Endothelial cell of umbilical vein (primary cell): ENCODE results near the gene TLR9. TPM values are rescaled to one million over a fixed set of nuclear protein-coding genes. Genes with fewer than 3 reads are reported as not detected.

Experiments
- BruUV-seq: library from RNA; stranded (reverse); fragments of 400-500 nt; replicated peaks from 2 replicates; lab custom pipeline; 2021; lab: Mats Ljungman, UMichigan
- CTCF ChIA-PET: fragments of 300-600, 350-600 bp; sonication (Branson Sonifier 250); formaldehyde crosslinking; loops from one replicate; lab custom pipeline; 2021; ENCODE audit warnings: antibody characterized with exemption, inconsistent platforms; lab: Charles Lee
- POLR2A ChIA-PET: fragments of 300-600, 350-600 bp; sonication (Branson Sonifier 250); formaldehyde crosslinking; loops from one replicate; lab custom pipeline; 2021; ENCODE audit warnings: antibody characterized with exemption, inconsistent platforms; lab: Charles Lee
- DNase-seq: peaks from one replicate; pipeline ENCODE4 v3.0.0-alpha.2; 2011; ENCODE audit warnings: low read depth, low spot score
- FAIRE-seq: peaks from 2 replicates; lab custom pipeline; 2011; peaks lifted over from hg19 to GRCh38; lab: Jason Lieb, UNC
- H2AFZ ChIP-seq: 2 replicates; pipeline ENCODE4 v1.6.0; 2012; ENCODE audit warnings: low read depth, low read length, control low read depth, inconsistent platforms
- H3K27ac ChIP-seq: 2 replicates; pipeline ENCODE4 v1.5.1; 2011; ENCODE audit warnings: low read depth, mild to moderate bottlenecking, control low read depth, low read length, moderate library complexity; ENCODE audit not compliant: insufficient read depth
- H3K27me3 ChIP-seq, 2 experiments: 2 replicates each; pipeline versions ENCODE4 v1.6.0 to v1.6.1; 2011; ENCODE audit warnings: low read length in 2 of 2, mixed read lengths in 1 of 2; ENCODE audit not compliant: control insufficient read depth in 2 of 2, insufficient read depth in 2 of 2
- H3K36me3 ChIP-seq, 2 experiments: 2 replicates in 1 of 2; 3 replicates in 1 of 2; pipeline ENCODE4 v1.5.1; 2011; ENCODE audit warnings: low read length in 2 of 2, mild to moderate bottlenecking in 1 of 2, moderate library complexity in 1 of 2; ENCODE audit not compliant: control insufficient read depth in 2 of 2, insufficient read depth in 2 of 2; ENCODE audit errors: extremely low read depth in 1 of 2
- H3K4me1 ChIP-seq: 3 replicates; pipeline ENCODE4 v1.5.1; 2011; ENCODE audit warnings: mild to moderate bottlenecking, low read length; ENCODE audit not compliant: control insufficient read depth, insufficient read depth; ENCODE audit errors: extremely low read depth
- H3K4me2 ChIP-seq: 2 replicates; pipeline ENCODE4 v1.6.1; 2011; ENCODE audit warnings: low read length, control low read depth, mixed read lengths; ENCODE audit not compliant: insufficient read depth
- H3K4me3 ChIP-seq, 3 experiments: fragments of 200-600 bp in 1 of 3; sonication (generic), shearing (Covaris generic) in 1 of 3; replicated peaks in 1 of 3; 2 replicates each; pipeline ENCODE4 v1.5.1; 2011 to 2016; ENCODE audit warnings: control low read depth in 3 of 3, low read length in 3 of 3, mild to moderate bottlenecking in 2 of 3, inconsistent platforms in 1 of 3, low read depth in 1 of 3, moderate library complexity in 1 of 3; ENCODE audit not compliant: insufficient read depth in 1 of 3
- H3K79me2 ChIP-seq: 2 replicates; pipeline ENCODE4 v1.6.0; 2012; ENCODE audit warnings: low read length, inconsistent platforms; ENCODE audit not compliant: control insufficient read depth, insufficient read depth
- H3K9ac ChIP-seq: replicated peaks from 2 replicates; pipeline ENCODE3; 2011; ENCODE audit warnings: low read length, control low read depth; ENCODE audit not compliant: insufficient read depth; ENCODE audit errors: extremely low read depth
- H3K9me1 ChIP-seq: replicated peaks from 3 replicates; pipeline ENCODE4 v1.6.0; 2011; ENCODE audit warnings: mild to moderate bottlenecking, low read length; ENCODE audit not compliant: control insufficient read depth, insufficient read depth; ENCODE audit errors: extremely low read depth
- H3K9me3 ChIP-seq: replicated peaks from 2 replicates; pipeline ENCODE4 v1.5.1; 2012; ENCODE audit warnings: low read length, inconsistent platforms; ENCODE audit not compliant: control insufficient read depth, insufficient read depth
- H4K20me1 ChIP-seq: replicated peaks from 2 replicates; pipeline ENCODE3; 2011; ENCODE audit warnings: mild to moderate bottlenecking, low read length; ENCODE audit not compliant: control insufficient read depth, insufficient read depth; ENCODE audit errors: extremely low read depth
- CTCF ChIP-seq, 2 donors: IDR thresholded peaks; 1 replicate in 1 of 2; 2 replicates in 1 of 2; pipeline ENCODE4 v1.5.1; 2011; ENCODE audit warnings: low read length in 2 of 2, mild to moderate bottlenecking in 2 of 2, moderate library complexity in 2 of 2, control low read depth in 1 of 2, inconsistent platforms in 1 of 2, low read depth in 1 of 2; ENCODE audit not compliant: insufficient read depth in 1 of 2; ENCODE audit errors: extremely low read depth in 1 of 2
- EZH2 ChIP-seq: IDR thresholded peaks from 2 replicates; pipeline ENCODE4 v1.6.1; 2012; ENCODE audit warnings: borderline replicate concordance, low read depth, mild to moderate bottlenecking, moderate library complexity, low read length, inconsistent platforms; ENCODE audit not compliant: severe bottlenecking
- FOS ChIP-seq: IDR thresholded peaks from 2 replicates; pipeline ENCODE4 v1.6.1; 2011; ENCODE audit warnings: mild to moderate bottlenecking, low read length, moderate library complexity, borderline replicate concordance; ENCODE audit not compliant: insufficient read depth
- GATA2 ChIP-seq: IDR thresholded peaks from 2 replicates; pipeline ENCODE4 v1.7.0; 2011; ENCODE audit warnings: low read depth, mild to moderate bottlenecking, moderate library complexity, mixed read lengths, low read length; ENCODE audit not compliant: insufficient read length, insufficient read depth
- JUN ChIP-seq: IDR thresholded peaks from 2 replicates; pipeline ENCODE4 v1.6.1; 2011; ENCODE audit warnings: borderline replicate concordance, low read depth; ENCODE audit not compliant: insufficient read length, insufficient read depth
- MAX ChIP-seq: IDR thresholded peaks from 2 replicates; pipeline ENCODE4 v1.6.1; 2011; ENCODE audit not compliant: insufficient read depth, insufficient read length
- MYC ChIP-seq: IDR thresholded peaks from one replicate; pipeline ENCODE4 v1.6.1; 2011; ENCODE audit warnings: mild to moderate bottlenecking, low read depth, low read length
- POLR2A ChIP-seq: IDR thresholded peaks from 2 replicates; pipeline ENCODE4 v1.6.1; 2012; ENCODE audit warnings: low read depth, mild to moderate bottlenecking, control low read depth, low read length
- POLR2AphosphoS5 ChIP-seq: IDR thresholded peaks from 2 replicates; pipeline ENCODE4 v1.6.1; 2012; ENCODE audit warnings: low read depth, mild to moderate bottlenecking, control low read depth, low read length, moderate library complexity; ENCODE audit not compliant: insufficient read depth
- dilution Hi-C: fragments of 300-500 bp; cut with MboI; formaldehyde crosslinking; loops from one replicate; pipeline ENCODE4 v1.15.0; 2019; ENCODE audit warnings: low sequenced_read_pairs; ENCODE audit not compliant: extremely low pct_ligation_motif_present
- intact Hi-C: fragments of 100-400 bp; cut with micrococcal nuclease; formaldehyde crosslinking; loops from one replicate; pipeline ENCODE4 v1.10.0; 2022
- polyA plus RNA-seq, 4 experiments: library from polyadenylated mRNA; depleted of rRNA in 3 of 4; stranded (reverse) in 3 of 4; unstranded in 1 of 4; fragments of >200 nt; gene quantifications; 2 replicates each; pipeline versions ENCODE4 v1.2.1 to v1.2.3, GENCODE V29; 2011 to 2012; ENCODE audit warnings: missing spikeins in 1 of 4
- total RNA-seq: library from RNA; stranded (reverse); gene quantifications from 2 replicates; pipeline ENCODE4 v1.2.3, GENCODE V29; 2021

TLR9 gene
- total and polyA plus RNA-seq, 2 donors (not counting 3 experiments of a cell fraction or from before 2014, with no cell fraction given): not detected

- TSS peak; percentile 93 for BruUV-seq
- Histone ChIP-seq H3K9me1 (no peaks in the 10 kb centered on the region), H2AFZ (no peak overlapping the region), H3K9me3 (no peaks in the 10 kb centered on the region), H4K20me1 (no peaks in the 10 kb centered on the region), H3K36me3 (peaks cover 11 to 20% of the 10 kb centered on the region in 2 experiments), H3K79me2 (no peaks in the 10 kb centered on the region), H3K9ac (peak overlapping the region; percentile 70), H3K4me2 (peak overlapping the region; percentile 66), H3K4me1 (peaks cover 32% of the 10 kb centered on the region), H3K27me3 (no peaks in the 10 kb centered on the region), H3K27ac (peak overlapping the region; percentile 97), H3K4me3 (no peak overlapping the region)
- dilution Hi-C loops (no loop called here), intact Hi-C loops (loop anchor here (1.0 to 5.0 kb wide), 5 partner anchors 19 to 215 kb away; partner anchors contain the start of genes ALAS1, POC1A and WDR82)
- FAIRE-seq (no peak), DNase-seq (no peak)
- ChIA-PET POLR2A (interaction anchor here (0.8 to 1.9 kb wide), 2 partner anchors 10 to 60 kb away, joined by 5 to 8 read pairs; partner anchors contain the start of gene WDR82), CTCF (interaction anchor here (0.9 to 9.7 kb wide), 6 partner anchors 14 to 216 kb away, joined by 3 to 133 read pairs (median 5); no protein-coding TSS in a partner anchor)
- TF ChIP-seq CTCF (IDR thresholded peaks at IDR 0.05; ENCODE audit: extremely low read depth in 1 of 2, insufficient read depth in 1 of 2, low read depth in 1 of 2, low read length in 2 of 2) (no peak), JUN (no peak), MYC (no peak), GATA2 (no peak), EZH2 (no peak), POLR2AphosphoS5 (no peak), FOS (no peak), POLR2A (no peak), MAX (no peak)
Measured at GRCh38 chr3:52217409-52217805, 8.0 kb downstream of the TLR9 start.
